Upper lobe of right lung (tissue), 1 donor: ENCODE data around the gene BSND. TPM values are rescaled to one million over a fixed set of nuclear protein-coding genes. Genes with fewer than 3 reads are reported as not detected.

Experiments used
- ATAC-seq: fragments of 200-7000 bp; cut with Tn5 transposase; one replicate; pipeline ENCODE4 v1.9.1; 2020; ENCODE audit warnings: mild to moderate bottlenecking, moderate library complexity
- DNase-seq: peaks from one replicate; pipeline ENCODE4 v3.0.0-alpha.2; 2020
- H3K27ac ChIP-seq: fragments of 200-600 bp; one replicate; pipeline ENCODE4 v1.8.0; 2022
- H3K27me3 ChIP-seq: fragments of 200-600 bp; one replicate; pipeline ENCODE4 v1.8.0; 2022; ENCODE audit warnings: mild to moderate bottlenecking
- H3K36me3 ChIP-seq: fragments of 200-600 bp; one replicate; pipeline ENCODE4 v1.8.0; 2022
- H3K4me1 ChIP-seq: fragments of 200-600 bp; one replicate; pipeline ENCODE4 v1.8.0; 2022
- H3K4me3 ChIP-seq: fragments of 200-600 bp; one replicate; pipeline ENCODE4 v1.8.0; 2022; ENCODE audit warnings: mild to moderate bottlenecking
- H3K9me3 ChIP-seq: fragments of 200-600 bp; one replicate; pipeline ENCODE4 v1.8.0; 2022
- CTCF ChIP-seq: fragments of 200-600 bp; IDR thresholded peaks from one replicate; pipeline ENCODE4 v1.8.0; 2022; ENCODE audit warnings: antibody characterized with exemption
- intact Hi-C: fragments of 100-400 bp; cut with DNase I; formaldehyde crosslinking; loops from one replicate; pipeline ENCODE4 v1.11.0; 2022
- total RNA-seq: library from RNA; stranded (reverse); fragmentation: NEBNext Ultra II Directional; extraction: Animal tissue kit (Norgen Biotek cat#: 25700); gene quantifications from one replicate; pipeline ENCODE4 v1.2.1, GENCODE V29; 2021
- donor health status: DM: no; HTN: yes; CAD: no; lungs with severe emphysema.

BSND gene
- total RNA-seq, 1 donor from 2014 or later, result not detected

GRCh38 chr1:54980528-54981241 is 18.0 kb upstream of the BSND start, which contains the start of gene TMEM61:
Gene TMEM61, plus strand, starts transcription at chr1:54980628. Its CDS starts 438 bp downstream, at chr1:54981066.
- TF ChIP-seq CTCF, result no peak
- H3K4me3 ChIP-seq, result peak within 1 kb of the TSS; percentile 50
- DNase-seq, result peak; percentile 74
- no peaks in the 10 kb centered on the region for H3K36me3 ChIP-seq
- H3K9me3 ChIP-seq, result no peaks in the 10 kb centered on the region
- H3K4me1 ChIP-seq, result no peaks in the 10 kb centered on the region
- H3K27me3 ChIP-seq, result no peaks in the 10 kb centered on the region
- intact Hi-C loops, result no loop called here
- peak; percentile 85 for ATAC-seq
- no peak within 1 kb of the TSS for H3K27ac ChIP-seq

DNA sequence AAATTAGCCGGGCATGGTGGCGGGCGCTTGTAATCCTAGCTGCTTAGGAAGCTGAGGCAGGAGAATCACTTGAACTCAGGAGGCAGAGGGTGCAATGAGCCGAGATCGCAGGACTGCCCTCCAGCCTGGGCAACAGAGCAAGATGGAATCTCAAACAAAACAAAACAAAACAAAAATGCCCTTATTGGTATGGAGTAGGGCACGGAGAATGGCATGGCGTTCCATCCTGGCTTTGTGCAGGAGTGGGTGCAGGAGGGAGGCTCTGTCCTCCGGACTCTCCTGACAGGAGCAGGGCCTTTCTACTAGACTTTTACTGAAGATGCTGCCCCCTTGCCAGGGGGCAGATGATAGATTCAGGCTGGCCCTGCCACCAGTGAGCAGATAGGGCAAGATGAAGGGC is 17.3 kb upstream of the BSND start:
- intact Hi-C loops, result no loop called here
- Histone ChIP-seq H3K27ac (no peak overlapping the region), H3K36me3 (no peaks in the 10 kb centered on the region), H3K4me1 (no peaks in the 10 kb centered on the region), H3K4me3 (no peak overlapping the region), H3K27me3 (no peaks in the 10 kb centered on the region), H3K9me3 (no peaks in the 10 kb centered on the region)
- no peak for TF ChIP-seq CTCF
- ATAC-seq (no peak), DNase-seq (peak; percentile 25)

- H3K27me3 ChIP-seq, result no peaks in the 10 kb centered on the region
- no peak overlapping the region for H3K4me3 ChIP-seq
- H3K36me3 ChIP-seq, result no peaks in the 10 kb centered on the region
- no peaks in the 10 kb centered on the region for H3K4me1 ChIP-seq
- DNase-seq, result peak; percentile 6
- intact Hi-C loops, result no loop called here
- no peak for TF ChIP-seq CTCF
- ATAC-seq, result no peak
- H3K9me3 ChIP-seq, result no peaks in the 10 kb centered on the region
- no peak overlapping the region for H3K27ac ChIP-seq
Observed at GRCh38 chr1:54982739-54983138, 16.0 kb upstream of the BSND start.

DNA sequence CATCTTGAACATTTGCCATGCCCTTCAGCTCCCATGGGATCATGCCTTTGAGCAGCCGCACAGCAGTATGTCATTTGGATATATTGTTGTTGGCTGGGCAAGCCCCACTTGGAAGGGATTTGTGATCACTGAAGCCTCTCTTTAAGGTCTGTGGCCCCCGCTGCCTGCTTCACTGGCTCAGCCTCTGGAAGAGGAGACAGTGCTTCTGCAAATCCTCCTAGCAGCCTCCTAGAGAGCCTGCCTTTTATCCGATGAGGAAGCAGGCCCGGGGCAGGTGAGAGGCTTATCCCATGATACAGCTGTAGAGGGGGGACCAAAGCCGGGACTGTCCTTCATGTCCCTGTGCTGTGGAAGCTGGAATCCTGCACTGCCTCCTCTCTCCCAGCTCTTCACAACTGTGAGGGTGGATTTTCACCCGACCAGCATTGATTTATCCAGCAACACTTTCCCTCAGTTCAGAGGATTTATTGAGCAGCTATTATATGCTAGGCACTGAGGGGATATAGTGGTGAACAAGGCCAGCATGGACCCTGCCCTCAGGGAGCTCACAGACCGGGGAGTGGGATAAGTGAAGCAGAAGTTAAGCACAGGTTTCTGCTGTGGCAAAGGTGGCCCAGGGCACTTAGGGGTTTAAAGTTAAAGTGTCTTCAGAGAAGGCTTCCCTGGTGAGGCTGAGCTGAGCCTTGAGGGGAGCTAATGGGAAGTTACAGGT is 14.4 kb upstream of the BSND start:
- Histone ChIP-seq H3K9me3 (no peaks in the 10 kb centered on the region), H3K27me3 (no peaks in the 10 kb centered on the region), H3K36me3 (no peaks in the 10 kb centered on the region), H3K27ac (no peak overlapping the region), H3K4me3 (no peak overlapping the region), H3K4me1 (no peaks in the 10 kb centered on the region)
- no peak for TF ChIP-seq CTCF
- ATAC-seq (no peak), DNase-seq (peak; percentile 36)
- intact Hi-C loops, result no loop called here

- no peak for TF ChIP-seq CTCF
- no peaks in the 10 kb centered on the region for H3K27me3 ChIP-seq
- no peak overlapping the region for H3K4me3 ChIP-seq
- peak; percentile 22 for DNase-seq
- ATAC-seq, result no peak
- H3K36me3 ChIP-seq, result no peaks in the 10 kb centered on the region
- H3K27ac ChIP-seq, result no peak overlapping the region
- intact Hi-C loops, result no loop called here
- H3K4me1 ChIP-seq, result no peaks in the 10 kb centered on the region
- H3K9me3 ChIP-seq, result no peaks in the 10 kb centered on the region
Observed at GRCh38 chr1:54985556-54985955, 13.2 kb upstream of the BSND start.
